ENCODE measurements around the gene LRRC4B. TPM values are rescaled to one million over a fixed set of nuclear protein-coding genes. Genes with fewer than 3 reads are reported as not detected.

LRRC4B gene
- polyA plus RNA-seq, 1 donor (not counting 4 experiments of a cell fraction or from before 2014, with no cell fraction given), result not detected

GRCh38 chr19:50569938-50570540 lies 1.8 kb upstream of the LRRC4B start:
- Histone ChIP-seq H2AFZ (ENCODE audit: control insufficient read depth, low read length) (no peak overlapping the region), H3K36me3 (ENCODE audit: control insufficient read depth in 2 of 2, extremely low read depth in 1 of 2, insufficient read depth in 2 of 2, low read length in 2 of 2) (no peaks in the 10 kb centered on the region), H3K4me3 (ENCODE audit: control insufficient read depth in 2 of 3, extremely low read depth in 1 of 3, insufficient read depth in 2 of 3, low read depth in 1 of 3, low read length in 3 of 3) (no peak overlapping the region), H3K9ac (ENCODE audit: control insufficient read depth, extremely low read depth, insufficient read depth, low read length) (no peak overlapping the region), H3K79me2 (ENCODE audit: control insufficient read depth, insufficient read depth, low read length) (no peaks in the 10 kb centered on the region), H3K4me1 (ENCODE audit: control insufficient read depth, extremely low read depth, insufficient read depth, low read length) (no peaks in the 10 kb centered on the region), H3K27ac (ENCODE audit: control insufficient read depth, insufficient read depth, low read length) (no peak overlapping the region), H3K4me2 (ENCODE audit: control insufficient read depth, extremely low read depth, insufficient read depth, low read depth, low read length) (no peak overlapping the region), H4K20me1 (ENCODE audit: control insufficient read depth, extremely low read depth, insufficient read depth, low read length) (no peaks in the 10 kb centered on the region), H3K9me1 (ENCODE audit: control insufficient read depth, extremely low read depth, insufficient read depth, low read length) (no peaks in the 10 kb centered on the region), H3K27me3 (ENCODE audit: control insufficient read depth, extremely low read depth, insufficient read depth, low read length) (peaks cover 34% of the 10 kb centered on the region), H3K9me3 (ENCODE audit: control insufficient read depth, low read depth, low read length) (no peaks in the 10 kb centered on the region)
- dilution Hi-C loops (cut with MboI; ENCODE audit: extremely low pct_ligation_motif_present, low sequenced_read_pairs), result no loop called here
- DNase-seq (ENCODE audit: low read depth, low spot score) (no peak), FAIRE-seq (no peak)
- TF ChIP-seq CTCF (optimal IDR thresholded peaks at IDR 0.05 in 1 of 3, IDR thresholded peaks at IDR 0.05 in 1 of 3, conservative IDR thresholded peaks at IDR 0.05 in 1 of 3; ENCODE audit: extremely low read depth in 1 of 3, insufficient read depth in 2 of 3, low read length in 3 of 3) (no peak), EZH2 (IDR thresholded peaks at IDR 0.05; ENCODE audit: low read length) (no peak)

GRCh38 chr19:50568728-50569698 lies 778 bp upstream of the LRRC4B start:
- dilution Hi-C loops (cut with MboI; ENCODE audit: extremely low pct_ligation_motif_present, low sequenced_read_pairs), result no loop called here
- FAIRE-seq, result no peak

More at GRCh38 chr19:50568728-50569698, 778 bp upstream of the LRRC4B start:
- Histone ChIP-seq H3K9ac (ENCODE audit: control insufficient read depth, extremely low read depth, insufficient read depth, low read length) (no peak overlapping the region), H3K9me1 (ENCODE audit: control insufficient read depth, extremely low read depth, insufficient read depth, low read length) (no peaks in the 10 kb centered on the region), H3K79me2 (ENCODE audit: control insufficient read depth, insufficient read depth, low read length) (no peaks in the 10 kb centered on the region), H3K9me3 (ENCODE audit: control insufficient read depth, low read depth, low read length) (no peaks in the 10 kb centered on the region), H3K27me3 (ENCODE audit: control insufficient read depth, extremely low read depth, insufficient read depth, low read length) (peaks cover 38% of the 10 kb centered on the region), H3K4me2 (ENCODE audit: control insufficient read depth, extremely low read depth, insufficient read depth, low read depth, low read length) (no peak overlapping the region), H4K20me1 (ENCODE audit: control insufficient read depth, extremely low read depth, insufficient read depth, low read length) (no peaks in the 10 kb centered on the region), H3K27ac (ENCODE audit: control insufficient read depth, insufficient read depth, low read length) (no peak overlapping the region), H3K36me3 (ENCODE audit: control insufficient read depth in 2 of 2, extremely low read depth in 1 of 2, insufficient read depth in 2 of 2, low read length in 2 of 2) (no peaks in the 10 kb centered on the region), H2AFZ (ENCODE audit: control insufficient read depth, low read length) (no peak overlapping the region), H3K4me1 (ENCODE audit: control insufficient read depth, extremely low read depth, insufficient read depth, low read length) (no peaks in the 10 kb centered on the region), H3K4me3 (ENCODE audit: control insufficient read depth in 2 of 3, extremely low read depth in 1 of 3, insufficient read depth in 2 of 3, low read depth in 1 of 3, low read length in 3 of 3) (no peak overlapping the region)
- TF ChIP-seq EZH2 (IDR thresholded peaks at IDR 0.05; ENCODE audit: low read length) (peak; percentile 57), CTCF (optimal IDR thresholded peaks at IDR 0.05 in 1 of 3, IDR thresholded peaks at IDR 0.05 in 1 of 3, conservative IDR thresholded peaks at IDR 0.05 in 1 of 3; ENCODE audit: extremely low read depth in 1 of 3, insufficient read depth in 2 of 3, low read length in 3 of 3) (no peak)
- no peak for DNase-seq (ENCODE audit: low read depth, low spot score)
